Uterus (tissue), 2 donors: ENCODE measurements around the gene LDLRAD4.

Experiments used
- CTCF ChIP-seq, 4 experiments: fragments of 200-600 bp in 2 of 4; fragments of 450-650 bp in 2 of 4; sonication (generic) in 2 of 4; IDR thresholded peaks; one replicate each; pipeline ENCODE4 v1.5.1; 2016 to 2019; ENCODE audit warnings: antibody characterized with exemption in 4 of 4, mild to moderate bottlenecking in 2 of 4, moderate library complexity in 1 of 4
- POLR2A ChIP-seq, 2 donors: fragments of 450-650 bp; IDR thresholded peaks; one replicate each; pipeline ENCODE4 v1.6.1; 2016; ENCODE audit warnings: antibody characterized with exemption in 2 of 2, mild to moderate bottlenecking in 1 of 2, moderate library complexity in 1 of 2

GRCh38 chr18:13401404-13401803 is 182.8 kb downstream of the LDLRAD4 start:
- no peak for TF ChIP-seq CTCF (IDR thresholded peaks at IDR 0.05)
- TF ChIP-seq POLR2A (IDR thresholded peaks at IDR 0.05) = no peak
